ENCODE measurements around the gene NOX1.
"Not testable (repeated sequence)": the region's sequence is repeated elsewhere in the genome, so short reads cannot be mapped to it uniquely, and the experiment has no call there.

The NOX1 gene

GRCh38 chrX:100819837-100820666 is 54.1 kb downstream of the NOX1 start, which contains the start of gene CSTF2:
Gene CSTF2, plus strand, starts transcription at chrX:100820391. Its CDS starts 26 bp downstream, at chrX:100820417.
- DNase-seq (ENCODE audit: low read depth in 4 of 4, low spot score in 1 of 4): peak; percentile 29 to 64 (median 52)

- DNase-seq (ENCODE audit: low read depth in 4 of 4, low spot score in 1 of 4): peak in 1 of 4 experiments; percentile 30
Observed at GRCh38 chrX:100819534-100819836, 54.7 kb downstream of the NOX1 start.

GRCh38 chrX:100817340-100817739 is 56.8 kb downstream of the NOX1 start:
- no peak for DNase-seq (ENCODE audit: low read depth in 4 of 4, low spot score in 1 of 4)

GRCh38 chrX:100812216-100813158 is 61.7 kb downstream of the NOX1 start:
- no peak for DNase-seq (ENCODE audit: low read depth in 4 of 4, low spot score in 1 of 4)

GRCh38 chrX:100808265-100808664 is 65.9 kb downstream of the NOX1 start:
- DNase-seq (ENCODE audit: low read depth in 4 of 4, low spot score in 1 of 4): not testable (repeated sequence)

GRCh38 chrX:100804780-100805179 is 69.4 kb downstream of the NOX1 start:
- DNase-seq (ENCODE audit: low read depth in 4 of 4, low spot score in 1 of 4): no peak

GRCh38 chrX:100802843-100803242 is 71.3 kb downstream of the NOX1 start:
- DNase-seq (ENCODE audit: low read depth in 4 of 4, low spot score in 1 of 4): no peak

- no peak for DNase-seq (ENCODE audit: low read depth in 4 of 4, low spot score in 1 of 4)
Observed at GRCh38 chrX:100798484-100799214, 75.5 kb downstream of the NOX1 start.

GRCh38 chrX:100797359-100797758 is 76.8 kb downstream of the NOX1 start:
- DNase-seq (ENCODE audit: low read depth in 4 of 4, low spot score in 1 of 4): no peak

GRCh38 chrX:100796371-100796770 is 77.8 kb downstream of the NOX1 start:
- DNase-seq (ENCODE audit: low read depth in 4 of 4, low spot score in 1 of 4): not testable (repeated sequence)
